Astrocyte (in vitro differentiated cells and primary cell): ENCODE data around the gene SHC4. TPM values are rescaled to one million over a fixed set of nuclear protein-coding genes. Genes with fewer than 3 reads are reported as not detected.

ENCODE experiments used
- DNase-seq: peaks from one replicate; pipeline ENCODE4 v3.0.0-alpha.2; 2010; ENCODE audit warnings: low read depth
- FAIRE-seq: peaks from 2 replicates; lab custom pipeline; 2011; peaks lifted over from hg19 to GRCh38; lab: Jason Lieb, UNC
- H2AFZ ChIP-seq: 2 replicates; pipeline ENCODE4 v1.6.0; 2012; ENCODE audit warnings: low read depth, low read length, inconsistent platforms
- H3K27ac ChIP-seq: 2 replicates; pipeline ENCODE4 v1.5.1; 2011; ENCODE audit warnings: low read depth, low read length, inconsistent platforms
- H3K27me3 ChIP-seq: 2 replicates; pipeline ENCODE4 v1.6.0; 2011; ENCODE audit warnings: low read length, inconsistent platforms; ENCODE audit not compliant: insufficient read depth
- H3K36me3 ChIP-seq: 2 replicates; pipeline ENCODE4 v1.5.1; 2011; ENCODE audit warnings: low read length, inconsistent platforms; ENCODE audit not compliant: insufficient read depth
- H3K4me1 ChIP-seq: 2 replicates; pipeline ENCODE4 v1.5.1; 2011; ENCODE audit warnings: low read length, inconsistent platforms; ENCODE audit not compliant: insufficient read depth
- H3K4me2 ChIP-seq: 2 replicates; pipeline ENCODE4 v1.6.0; 2012; ENCODE audit warnings: low read length, inconsistent platforms
- H3K4me3 ChIP-seq: 2 replicates; pipeline ENCODE4 v1.5.1; 2011; ENCODE audit warnings: low read depth, mild to moderate bottlenecking, low read length, inconsistent platforms; ENCODE audit not compliant: insufficient read depth
- H3K79me2 ChIP-seq: 2 replicates; pipeline ENCODE4 v1.6.0; 2012; ENCODE audit warnings: mild to moderate bottlenecking, low read length, inconsistent platforms; ENCODE audit not compliant: insufficient read depth
- H3K9ac ChIP-seq: 2 replicates; pipeline ENCODE4 v1.6.0; 2012; ENCODE audit warnings: mild to moderate bottlenecking, low read length, inconsistent platforms
- H3K9me3 ChIP-seq: 2 replicates; pipeline ENCODE4 v1.5.1; 2012; ENCODE audit warnings: low read depth, mild to moderate bottlenecking, low read length, inconsistent platforms; ENCODE audit not compliant: insufficient read depth
- H4K20me1 ChIP-seq: 2 replicates; pipeline ENCODE4 v1.6.0; 2012; ENCODE audit warnings: low read length, inconsistent platforms; ENCODE audit not compliant: insufficient read depth
- H3K27ac Mint-ChIP-seq: one replicate; pipeline ENCODE4 v1.8.0; 2021; ENCODE audit warnings: mild to moderate bottlenecking, mixed read lengths; ENCODE audit not compliant: unreplicated experiment
- H3K27me3 Mint-ChIP-seq: one replicate; pipeline ENCODE4 v1.8.0; 2021; ENCODE audit warnings: low read depth, mixed read lengths; ENCODE audit not compliant: unreplicated experiment
- H3K36me3 Mint-ChIP-seq: one replicate; pipeline ENCODE4 v1.8.0; 2021; ENCODE audit warnings: low read depth, mixed read lengths; ENCODE audit not compliant: unreplicated experiment
- H3K4me1 Mint-ChIP-seq: one replicate; pipeline ENCODE4 v1.8.0; 2021; ENCODE audit warnings: low read depth, mixed read lengths; ENCODE audit not compliant: unreplicated experiment
- H3K4me3 Mint-ChIP-seq: one replicate; pipeline ENCODE4 v1.8.0; 2021; ENCODE audit warnings: mild to moderate bottlenecking, moderate library complexity, mixed read lengths; ENCODE audit not compliant: unreplicated experiment
- H3K9me3 Mint-ChIP-seq: one replicate; pipeline ENCODE4 v1.8.0; 2021; ENCODE audit warnings: mild to moderate bottlenecking, mixed read lengths; ENCODE audit not compliant: unreplicated experiment
- CTCF ChIP-seq: IDR thresholded peaks from 2 replicates; pipeline ENCODE4 v1.5.1; 2011; ENCODE audit warnings: low read depth, mild to moderate bottlenecking, inconsistent platforms, low read length, moderate library complexity; ENCODE audit not compliant: insufficient read depth
- EZH2 ChIP-seq: IDR thresholded peaks from 2 replicates; pipeline ENCODE4 v1.6.1; 2012; ENCODE audit warnings: mild to moderate bottlenecking, low read length, inconsistent platforms; ENCODE audit not compliant: insufficient read depth
- total RNA-seq: library from RNA; stranded (reverse); gene quantifications from 2 replicates; pipeline ENCODE4 v1.2.1, GENCODE V29; 2021

The SHC4 gene
- total RNA-seq, 1 donor from 2014 or later = 2.7 TPM

- Histone ChIP-seq H3K9me3 (no peaks in the 10 kb centered on the region), H3K27ac (no peak overlapping the region), H3K4me1 (peaks cover 17% of the 10 kb centered on the region), H4K20me1 (no peaks in the 10 kb centered on the region), H3K9ac (peak overlapping the region; percentile 1), H3K79me2 (peaks cover 38% of the 10 kb centered on the region), H3K4me2 (peak overlapping the region; percentile 25), H3K4me3 (no peak overlapping the region), H2AFZ (no peak overlapping the region), H3K27me3 (no peaks in the 10 kb centered on the region), H3K36me3 (no peaks in the 10 kb centered on the region)
- no peak for FAIRE-seq
- H3K4me3 Mint-ChIP-seq = no peak overlapping the region
- no peak for DNase-seq
- peaks cover 9% of the 10 kb centered on the region for H3K4me1 Mint-ChIP-seq
- TF ChIP-seq EZH2 (no peak), CTCF (no peak)
- H3K27ac Mint-ChIP-seq = no peak overlapping the region
- no peaks in the 10 kb centered on the region for H3K27me3 Mint-ChIP-seq
- no peaks in the 10 kb centered on the region for H3K9me3 Mint-ChIP-seq
- H3K36me3 Mint-ChIP-seq = no peaks in the 10 kb centered on the region
Measured at GRCh38 chr15:48806151-48806550, 157.6 kb downstream of the SHC4 start.

- H3K4me3 ChIP-seq = no peak overlapping the region
- H3K4me3 Mint-ChIP-seq = no peak overlapping the region
- H3K79me2 ChIP-seq = peaks cover 38% of the 10 kb centered on the region
- no peak overlapping the region for H3K27ac ChIP-seq
- H3K27me3 Mint-ChIP-seq = no peaks in the 10 kb centered on the region
- TF ChIP-seq EZH2 (no peak), CTCF (no peak)
- H4K20me1 ChIP-seq = no peaks in the 10 kb centered on the region
- no peak overlapping the region for H2AFZ ChIP-seq
- H3K36me3 Mint-ChIP-seq = no peaks in the 10 kb centered on the region
- no peak overlapping the region for H3K27ac Mint-ChIP-seq
- peaks cover 17% of the 10 kb centered on the region for H3K4me1 ChIP-seq
- H3K9ac ChIP-seq = no peak overlapping the region
- no peaks in the 10 kb centered on the region for H3K9me3 Mint-ChIP-seq
- H3K36me3 ChIP-seq = no peaks in the 10 kb centered on the region
- peaks cover 11% of the 10 kb centered on the region for H3K4me1 Mint-ChIP-seq
- FAIRE-seq (no peak), DNase-seq (no peak)
- H3K9me3 ChIP-seq = no peaks in the 10 kb centered on the region
- peak overlapping the region; percentile 25 for H3K4me2 ChIP-seq
- H3K27me3 ChIP-seq = no peaks in the 10 kb centered on the region
Measured at GRCh38 chr15:48805591-48805990, 158.1 kb downstream of the SHC4 start.

GRCh38 chr15:48803877-48804276, 159.8 kb downstream of the SHC4 start:
- no peak for FAIRE-seq
- TF ChIP-seq EZH2 (no peak), CTCF (no peak)
- Histone ChIP-seq H4K20me1 (no peaks in the 10 kb centered on the region), H2AFZ (no peak overlapping the region), H3K4me1 (peaks cover 11% of the 10 kb centered on the region), H3K36me3 (no peaks in the 10 kb centered on the region), H3K27me3 (no peaks in the 10 kb centered on the region), H3K9me3 (no peaks in the 10 kb centered on the region), H3K9ac (no peak overlapping the region), H3K4me2 (no peak overlapping the region), H3K79me2 (peaks cover 35% of the 10 kb centered on the region), H3K27ac (no peak overlapping the region), H3K4me3 (no peak overlapping the region)
- H3K9me3 Mint-ChIP-seq = no peaks in the 10 kb centered on the region
- no peaks in the 10 kb centered on the region for H3K27me3 Mint-ChIP-seq
- H3K36me3 Mint-ChIP-seq = no peaks in the 10 kb centered on the region
- H3K4me1 Mint-ChIP-seq = peaks cover 10% of the 10 kb centered on the region
- no peak for DNase-seq
- no peak overlapping the region for H3K4me3 Mint-ChIP-seq
- no peak overlapping the region for H3K27ac Mint-ChIP-seq
